KMS-11 (cell line): ENCODE measurements around the gene XRCC2.
"Not testable (repeated sequence)": the region's sequence is repeated elsewhere in the genome, so short reads cannot be mapped to it uniquely, and the experiment has no call there.

ENCODE experiments used
- H2AFZ ChIP-seq: fragments of 200-600 bp; sonication (generic); 2 replicates; pipeline ENCODE4 v1.6.1; 2016; ENCODE audit warnings: antibody characterized with exemption, mixed run types, low read depth
- H3K27ac ChIP-seq: fragments of 200-600 bp; sonication (generic); 2 replicates; pipeline ENCODE4 v1.6.1; 2016; ENCODE audit warnings: mild to moderate bottlenecking, mixed run types
- H3K27me3 ChIP-seq: fragments of 200-600 bp; sonication (generic); 2 replicates; pipeline ENCODE4 v1.6.1; 2017; ENCODE audit warnings: mild to moderate bottlenecking, low read depth, mixed run types, moderate library complexity; ENCODE audit not compliant: insufficient read depth
- H3K36me3 ChIP-seq: fragments of 200-600 bp; sonication (generic); 2 replicates; pipeline ENCODE4 v1.6.1; 2017; ENCODE audit warnings: mild to moderate bottlenecking, mixed run types; ENCODE audit not compliant: insufficient read depth
- H3K4me1 ChIP-seq: fragments of 200-600 bp; sonication (generic); 2 replicates; pipeline ENCODE4 v1.6.1; 2016; ENCODE audit warnings: mild to moderate bottlenecking, low read depth, mixed run types; ENCODE audit not compliant: poor library complexity, severe bottlenecking
- H3K4me2 ChIP-seq: fragments of 200-600 bp; sonication (generic); 2 replicates; pipeline ENCODE4 v1.7.0; 2016; ENCODE audit warnings: mild to moderate bottlenecking, mixed run types
- H3K4me3 ChIP-seq: fragments of 200-600 bp; sonication (generic); IDR thresholded peaks from 2 replicates; pipeline ENCODE4 v1.6.1; 2017; ENCODE audit warnings: low read depth, low read length, mixed read lengths; ENCODE audit not compliant: insufficient read depth
- H3K79me2 ChIP-seq: fragments of 200-600 bp; sonication (generic); 2 replicates; pipeline ENCODE4 v1.6.1; 2016; ENCODE audit warnings: low read depth, mixed run types; ENCODE audit not compliant: insufficient read depth
- H3K9ac ChIP-seq: fragments of 200-600 bp; sonication (generic); 2 replicates; pipeline ENCODE4 v1.6.1; 2016; ENCODE audit warnings: mild to moderate bottlenecking, mixed run types
- H4K20me1 ChIP-seq: fragments of 200-600 bp; sonication (generic); 2 replicates; pipeline ENCODE4 v1.6.1; 2016; ENCODE audit warnings: mild to moderate bottlenecking, mixed run types; ENCODE audit not compliant: insufficient read depth
- TF ChIP-seq, protein P1 (sequence below): fragments of 200-600 bp; sonication (generic); conservative IDR thresholded peaks from 2 replicates; pipeline ENCODE4 v1.6.1; 2017; ENCODE audit warnings: low read depth, mild to moderate bottlenecking, antibody characterized with exemption, low read length, moderate library complexity, mixed read lengths

Gene XRCC2

DNA sequence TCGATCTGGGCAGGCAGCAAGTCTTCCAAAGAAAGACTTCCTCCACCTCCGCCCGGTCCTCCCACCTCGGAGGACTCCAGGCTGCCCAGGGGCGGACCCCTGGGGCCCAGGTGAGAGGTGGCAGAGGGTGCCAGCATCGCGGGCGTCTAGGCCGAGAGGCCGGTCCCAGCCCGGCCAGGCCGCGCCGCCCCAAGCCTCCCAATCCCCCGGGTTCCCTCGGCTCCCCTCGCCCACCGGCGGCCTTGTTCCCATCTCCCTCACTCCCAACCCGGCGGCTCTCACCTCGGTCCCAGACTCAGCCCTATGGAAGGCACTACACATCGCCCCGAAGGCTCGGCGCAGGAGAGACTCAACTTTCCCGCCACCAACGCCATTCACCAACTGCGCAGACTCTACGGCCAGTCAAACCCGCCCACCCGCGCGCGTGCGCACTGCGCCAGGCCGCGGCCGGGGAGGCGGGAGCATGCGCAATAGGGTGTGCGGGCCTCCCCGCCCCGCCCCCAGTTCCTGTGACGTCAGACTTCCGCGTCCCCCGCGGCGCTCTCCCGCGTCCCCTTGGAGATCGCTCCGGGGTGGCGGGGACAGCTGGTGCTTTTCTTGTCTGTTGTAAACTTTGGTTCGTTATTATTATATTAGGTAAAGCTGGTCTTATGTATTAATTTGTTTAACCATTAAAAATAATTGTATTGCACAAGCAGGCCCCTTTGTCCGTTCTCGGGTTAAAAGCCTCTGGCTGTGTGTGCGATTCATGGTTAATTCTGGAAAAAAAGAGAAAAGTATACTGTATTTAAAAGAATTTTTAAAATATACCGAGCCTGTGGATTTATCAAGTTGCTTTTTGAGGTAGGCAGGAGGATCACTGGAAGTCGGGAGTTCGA lies at the start of gene XRCC2:
TSS of gene XRCC2 (minus strand) at position 383 of the 878 bp plus-strand sequence. CDS start at position 321, 62 bp downstream.
- peak within 1 kb of the TSS; percentile 75 for H3K4me3 ChIP-seq
- H3K36me3 ChIP-seq = no peaks in the 10 kb centered on the region; the same call in 1 of the 2 replicates
- peaks cover 46% of the 10 kb centered on the region for H3K79me2 ChIP-seq
- H3K27me3 ChIP-seq = no peaks in the 10 kb centered on the region
- H4K20me1 ChIP-seq = no peaks in the 10 kb centered on the region; the same call in 1 of the 2 replicates
- H3K4me2 ChIP-seq = peak within 1 kb of the TSS; percentile 88
- TF ChIP-seq, protein P1, sequence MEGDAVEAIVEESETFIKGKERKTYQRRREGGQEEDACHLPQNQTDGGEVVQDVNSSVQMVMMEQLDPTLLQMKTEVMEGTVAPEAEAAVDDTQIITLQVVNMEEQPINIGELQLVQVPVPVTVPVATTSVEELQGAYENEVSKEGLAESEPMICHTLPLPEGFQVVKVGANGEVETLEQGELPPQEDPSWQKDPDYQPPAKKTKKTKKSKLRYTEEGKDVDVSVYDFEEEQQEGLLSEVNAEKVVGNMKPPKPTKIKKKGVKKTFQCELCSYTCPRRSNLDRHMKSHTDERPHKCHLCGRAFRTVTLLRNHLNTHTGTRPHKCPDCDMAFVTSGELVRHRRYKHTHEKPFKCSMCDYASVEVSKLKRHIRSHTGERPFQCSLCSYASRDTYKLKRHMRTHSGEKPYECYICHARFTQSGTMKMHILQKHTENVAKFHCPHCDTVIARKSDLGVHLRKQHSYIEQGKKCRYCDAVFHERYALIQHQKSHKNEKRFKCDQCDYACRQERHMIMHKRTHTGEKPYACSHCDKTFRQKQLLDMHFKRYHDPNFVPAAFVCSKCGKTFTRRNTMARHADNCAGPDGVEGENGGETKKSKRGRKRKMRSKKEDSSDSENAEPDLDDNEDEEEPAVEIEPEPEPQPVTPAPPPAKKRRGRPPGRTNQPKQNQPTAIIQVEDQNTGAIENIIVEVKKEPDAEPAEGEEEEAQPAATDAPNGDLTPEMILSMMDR = no peak
- peak within 1 kb of the TSS; percentile 68 for H2AFZ ChIP-seq
- H3K9ac ChIP-seq = peak within 1 kb of the TSS; percentile 85
- peak within 1 kb of the TSS; percentile 67 for H3K27ac ChIP-seq
- H3K4me1 ChIP-seq = peaks cover 33% of the 10 kb centered on the region

DNA sequence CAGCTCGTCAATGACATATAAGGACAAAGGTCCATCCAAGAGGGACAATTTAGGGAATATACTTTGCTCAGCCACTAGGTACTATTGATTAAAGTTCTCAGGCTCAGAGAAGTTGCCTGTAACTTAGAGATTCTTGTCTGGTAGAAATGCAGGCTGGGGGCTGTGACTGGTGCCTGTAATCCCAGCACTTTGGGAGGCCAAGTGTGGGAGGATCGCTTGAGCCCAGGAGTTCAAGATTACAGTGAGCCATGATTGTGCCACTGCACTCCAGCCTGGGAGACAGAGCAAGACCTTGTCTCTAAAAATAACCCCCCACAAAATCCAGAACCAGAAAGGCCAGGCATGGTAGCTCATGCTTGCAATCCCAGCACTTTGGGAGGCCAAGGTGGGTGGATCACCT lies 47.4 kb upstream of the XRCC2 start:
- TF ChIP-seq, protein P1 = no peak
- no peak overlapping the region for H2AFZ ChIP-seq
- H3K36me3 ChIP-seq = no peaks in the 10 kb centered on the region

DNA sequence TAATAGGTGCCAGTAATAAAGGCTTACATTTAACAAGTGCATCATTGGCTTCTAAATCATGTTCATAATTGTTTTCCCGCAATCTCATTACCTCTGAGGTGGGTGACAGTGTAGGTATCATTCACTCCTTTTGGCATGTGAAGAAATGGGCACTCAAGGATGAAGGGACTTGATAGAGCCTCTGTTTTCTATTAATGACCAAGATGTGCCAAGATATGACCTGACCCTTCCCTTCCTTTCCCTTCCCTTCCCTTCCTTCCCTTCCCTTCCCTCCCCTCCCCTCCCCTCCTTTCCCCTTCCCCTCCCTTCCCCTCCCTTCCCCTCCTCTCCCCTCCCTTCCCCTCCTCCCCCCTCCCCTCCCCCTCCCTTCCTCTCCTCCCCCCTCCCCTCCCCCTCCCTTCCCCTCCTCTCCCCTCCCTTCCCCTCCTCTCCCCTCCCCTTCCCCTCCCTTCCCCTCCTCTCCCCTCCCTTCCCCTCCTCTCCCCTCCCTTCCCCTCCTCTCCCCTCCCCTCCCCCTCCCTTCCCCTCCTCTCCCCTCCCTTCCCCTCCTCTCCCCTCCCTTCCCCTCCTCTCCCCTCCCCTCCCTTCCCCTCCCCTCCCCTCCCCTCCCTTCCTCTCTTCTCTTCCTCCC lies 36.6 kb upstream of the XRCC2 start:
- not testable (repeated sequence) for H3K4me1 ChIP-seq

More for the DNA sequence above, 47.4 kb upstream of the XRCC2 start:
- Histone ChIP-seq H3K79me2 (no peaks in the 10 kb centered on the region), H3K4me2 (no peak overlapping the region), H3K4me3 (no peak overlapping the region), H3K27ac (no peak overlapping the region), H3K27me3 (no peaks in the 10 kb centered on the region), H3K9ac (no peak overlapping the region), H3K4me1 (no peaks in the 10 kb centered on the region), H4K20me1 (no peaks in the 10 kb centered on the region)

DNA sequence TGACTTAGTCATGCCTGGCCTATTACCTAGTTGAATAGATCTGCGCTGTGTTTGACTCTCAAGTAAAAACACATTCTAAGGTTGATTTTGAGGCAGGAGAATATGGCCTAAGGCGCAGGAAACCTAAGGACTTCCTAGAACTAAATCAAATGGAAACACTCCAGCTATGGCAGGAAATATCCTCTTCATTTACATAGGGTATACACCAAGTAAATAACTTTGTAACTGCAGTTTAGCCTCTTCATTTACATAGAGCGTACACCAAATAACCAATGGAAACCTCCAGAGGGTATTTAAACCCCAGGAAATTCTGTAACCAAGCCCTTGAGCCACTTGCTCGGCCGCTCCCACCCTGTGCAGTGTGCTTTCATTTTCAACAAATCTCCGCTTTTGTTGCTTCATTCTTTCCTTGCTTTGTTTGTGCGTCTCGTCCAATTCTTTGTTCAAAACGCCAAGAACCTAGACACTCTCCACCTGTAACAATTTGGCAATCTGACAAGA lies 35.6 kb upstream of the XRCC2 start:
- TF ChIP-seq, protein P1 = no peak
- Histone ChIP-seq H3K36me3 (no peaks in the 10 kb centered on the region), H4K20me1 (no peaks in the 10 kb centered on the region), H3K27ac (no peak overlapping the region), H2AFZ (no peak overlapping the region), H3K4me2 (no peak overlapping the region), H3K9ac (no peak overlapping the region), H3K27me3 (no peaks in the 10 kb centered on the region), H3K79me2 (no peaks in the 10 kb centered on the region), H3K4me3 (no peak overlapping the region), H3K4me1 (no peaks in the 10 kb centered on the region)

More for the DNA sequence above, 36.6 kb upstream of the XRCC2 start:
- not testable (repeated sequence) for H3K27ac ChIP-seq, H3K9ac ChIP-seq, H3K79me2 ChIP-seq, H3K27me3 ChIP-seq, H4K20me1 ChIP-seq, H2AFZ ChIP-seq, H3K36me3 ChIP-seq, H3K4me3 ChIP-seq, H3K4me2 ChIP-seq
